EH (cell line): ENCODE measurements around the gene C1orf52.

Source experiments
- DNase-seq: peaks from one replicate; pipeline ENCODE4 v3.0.0-alpha.2; 2015; ENCODE audit warnings: low read depth

C1orf52 gene

GRCh38 chr1:85259118-85259911, at the start of gene C1orf52:
C1orf52 (minus strand) TSS chr1:85259662; CDS start chr1:85259633, 29 bp downstream.
- DNase-seq, result peak; percentile 90

- no peak for DNase-seq
These were observed 49.4 kb upstream of the C1orf52 start for GRCh38 chr1:85308833-85309350.

- peak; percentile 87 for DNase-seq
These were observed 48.7 kb upstream of the C1orf52 start for GRCh38 chr1:85307987-85308832.

- no peak for DNase-seq
These were observed 46.8 kb upstream of the C1orf52 start for GRCh38 chr1:85306236-85306635.

DNA sequence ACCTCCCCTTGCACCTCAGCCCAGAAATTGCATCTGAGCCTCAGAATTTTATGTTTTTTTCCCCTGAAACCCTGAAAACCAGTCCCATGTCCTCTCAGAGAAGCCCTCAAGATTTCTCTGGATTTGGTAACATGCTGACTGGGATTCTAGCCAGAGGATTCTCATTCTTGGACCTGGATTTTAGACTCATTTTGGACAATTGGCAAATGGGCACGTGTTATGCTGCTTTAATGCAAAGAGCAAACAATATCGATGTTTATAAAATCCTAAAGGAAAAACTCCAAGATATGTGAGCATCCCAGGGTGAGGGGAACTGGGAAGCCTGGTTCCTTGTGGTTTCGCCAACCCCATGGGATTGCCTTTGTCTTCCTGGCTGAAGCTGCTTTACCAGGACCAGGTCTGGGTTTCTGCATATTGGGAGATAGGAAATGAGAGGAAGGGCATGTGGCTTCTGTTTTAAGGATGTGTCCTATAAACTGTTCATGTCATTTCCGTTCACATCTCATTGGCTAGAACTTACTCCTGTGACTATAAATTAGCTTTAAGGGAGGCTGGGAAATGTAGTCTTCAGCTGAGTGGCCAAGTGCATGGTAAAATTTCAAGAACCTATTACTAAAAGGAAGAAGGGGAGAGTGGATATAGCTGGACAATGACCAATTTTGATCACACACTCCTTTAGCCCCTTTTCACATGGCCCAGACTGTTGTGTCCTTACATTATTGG, 44.1 kb upstream of the C1orf52 start:
- no peak for DNase-seq

DNA sequence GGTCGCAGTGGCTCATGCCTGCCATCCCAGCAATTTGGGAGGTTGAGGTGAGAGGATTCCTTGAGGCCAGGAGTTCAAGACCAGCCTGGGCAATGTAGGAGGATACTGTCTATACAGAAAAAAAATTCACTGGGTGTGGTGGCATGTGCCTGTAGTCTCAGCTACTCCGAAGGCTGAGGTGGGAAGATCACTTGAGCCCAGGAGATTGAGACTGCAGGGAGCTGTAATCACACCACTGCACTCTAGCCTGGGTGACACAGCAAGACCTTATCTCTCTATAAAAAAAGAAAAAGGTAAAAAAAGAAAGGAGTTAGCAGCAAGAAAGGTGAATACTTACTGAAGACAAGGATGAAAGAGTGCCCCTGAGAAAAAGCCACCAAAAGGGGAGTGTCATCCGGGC, 40.7 kb upstream of the C1orf52 start:
- DNase-seq, result no peak

- DNase-seq, result peak; percentile 99
These were observed 38.6 kb upstream of the C1orf52 start for GRCh38 chr1:85297855-85298629.

GRCh38 chr1:85297538-85297854, 38.0 kb upstream of the C1orf52 start:
- DNase-seq, result no peak

GRCh38 chr1:85296980-85297379, 37.5 kb upstream of the C1orf52 start:
- DNase-seq, result peak; percentile 76

DNA sequence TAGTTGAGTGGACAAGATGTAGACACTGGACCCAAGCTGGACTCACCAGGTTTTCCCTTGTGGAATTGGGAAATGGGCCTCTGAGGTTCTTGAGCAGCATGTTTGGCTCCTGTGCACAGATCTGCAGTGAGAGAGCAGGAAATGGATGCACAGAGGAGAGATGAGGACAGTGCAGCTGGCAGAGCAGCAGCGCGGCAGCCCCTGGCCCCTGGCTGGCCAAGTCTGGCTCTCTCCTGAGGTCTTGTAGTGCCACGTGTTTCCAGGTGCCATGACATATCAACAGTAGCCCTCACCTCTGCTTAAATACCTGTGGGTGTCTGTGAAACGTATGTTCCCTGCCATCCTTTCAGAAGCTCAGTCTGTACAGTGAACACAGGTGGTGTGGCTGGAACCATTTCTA, 36.2 kb upstream of the C1orf52 start:
- no peak for DNase-seq

- peak; percentile 46 for DNase-seq
These were observed 35.6 kb upstream of the C1orf52 start for GRCh38 chr1:85295006-85295431.

DNA sequence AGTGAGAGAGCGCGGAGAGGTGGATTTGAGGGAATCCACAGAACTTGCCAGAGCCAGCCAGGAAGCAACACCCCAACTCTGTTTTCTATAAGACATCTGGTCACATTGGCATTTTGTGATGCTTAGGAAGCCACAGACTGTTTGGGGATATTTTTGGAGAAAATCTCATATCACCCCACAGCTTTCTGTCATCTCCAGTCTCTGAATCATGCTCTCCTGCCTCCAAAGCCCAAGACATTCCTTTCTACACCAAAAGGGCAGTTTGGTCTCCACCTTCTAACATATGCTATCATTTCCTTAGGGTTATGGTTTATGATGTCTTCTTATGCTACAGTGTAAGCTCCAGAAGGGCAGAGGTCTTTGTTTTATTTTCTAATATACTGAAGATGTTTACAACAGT, 31.4 kb upstream of the C1orf52 start:
- peak; percentile 70 for DNase-seq

DNA sequence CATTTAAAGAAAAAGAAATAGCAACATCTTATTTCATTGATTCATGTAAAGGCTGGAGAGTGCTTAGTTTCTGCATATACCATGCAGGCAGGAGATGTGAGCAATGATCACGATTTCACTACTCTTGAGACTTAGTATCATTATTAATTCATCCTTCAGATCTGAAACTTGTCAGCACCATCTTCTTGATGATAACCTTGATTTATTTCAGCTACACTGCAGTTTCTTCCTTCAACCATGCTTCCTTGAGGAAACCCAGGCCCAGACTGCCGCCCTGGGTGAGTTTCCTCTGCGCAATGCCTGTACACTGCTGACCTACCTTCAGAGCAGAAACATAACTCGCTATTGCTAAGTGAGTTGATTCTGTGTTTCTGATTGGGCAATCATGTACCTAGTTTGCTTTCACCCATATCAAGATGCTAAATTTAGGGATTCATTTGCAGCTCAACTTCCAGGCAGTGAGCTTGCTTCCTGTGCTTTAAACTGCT, 30.4 kb upstream of the C1orf52 start:
- no peak for DNase-seq

DNA sequence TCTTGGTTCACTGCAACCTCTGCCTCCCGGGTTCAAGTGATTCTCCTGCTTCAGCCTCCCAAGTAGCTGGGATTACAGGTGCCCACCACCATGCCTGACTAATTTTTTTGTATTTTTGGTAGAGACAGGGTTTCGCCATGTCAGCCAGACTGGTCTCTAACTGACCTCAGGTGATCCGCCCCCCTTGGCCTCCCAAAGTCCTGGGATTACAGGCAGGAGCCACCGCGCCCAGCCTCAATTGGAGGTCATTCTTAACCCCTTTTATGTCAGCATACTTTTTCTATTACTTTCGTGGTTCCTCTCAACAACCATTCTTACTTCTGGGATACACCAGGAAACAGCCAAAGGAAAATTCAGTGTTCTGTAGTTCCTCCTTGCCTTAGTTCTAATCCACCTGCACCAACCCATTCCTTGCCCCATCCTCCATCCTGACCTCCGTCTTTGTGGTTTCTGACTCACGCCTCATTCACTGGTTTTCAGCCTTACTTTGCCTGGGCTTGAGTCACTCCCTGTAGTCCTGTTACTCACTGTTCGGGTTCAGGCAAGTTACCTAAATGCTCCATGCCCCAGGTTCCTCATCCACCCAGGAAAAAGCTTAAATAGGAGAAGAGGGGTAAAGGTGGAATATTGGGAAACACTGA, 29.9 kb upstream of the C1orf52 start:
- DNase-seq, result peak; percentile 90

DNA sequence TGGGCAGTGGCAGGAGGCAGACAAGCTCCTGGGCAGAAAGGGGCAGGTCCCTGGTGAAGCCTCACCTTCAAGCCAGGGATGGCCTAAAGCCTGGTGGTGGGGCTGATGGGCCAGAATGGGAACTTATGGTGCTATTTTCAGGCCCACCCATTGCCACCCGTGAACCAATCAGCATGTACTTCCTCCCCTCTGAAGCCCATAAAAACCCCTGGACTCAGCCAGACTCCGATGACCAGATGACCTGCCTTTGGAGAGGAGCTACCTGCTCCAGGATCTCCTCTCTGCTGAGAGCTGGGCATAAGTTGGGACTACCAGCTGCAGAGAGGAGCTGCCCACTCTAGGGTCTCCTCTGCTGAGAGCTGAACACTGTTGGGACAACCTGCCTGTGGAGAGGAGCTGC, 24.7 kb upstream of the C1orf52 start:
- no peak for DNase-seq

DNA sequence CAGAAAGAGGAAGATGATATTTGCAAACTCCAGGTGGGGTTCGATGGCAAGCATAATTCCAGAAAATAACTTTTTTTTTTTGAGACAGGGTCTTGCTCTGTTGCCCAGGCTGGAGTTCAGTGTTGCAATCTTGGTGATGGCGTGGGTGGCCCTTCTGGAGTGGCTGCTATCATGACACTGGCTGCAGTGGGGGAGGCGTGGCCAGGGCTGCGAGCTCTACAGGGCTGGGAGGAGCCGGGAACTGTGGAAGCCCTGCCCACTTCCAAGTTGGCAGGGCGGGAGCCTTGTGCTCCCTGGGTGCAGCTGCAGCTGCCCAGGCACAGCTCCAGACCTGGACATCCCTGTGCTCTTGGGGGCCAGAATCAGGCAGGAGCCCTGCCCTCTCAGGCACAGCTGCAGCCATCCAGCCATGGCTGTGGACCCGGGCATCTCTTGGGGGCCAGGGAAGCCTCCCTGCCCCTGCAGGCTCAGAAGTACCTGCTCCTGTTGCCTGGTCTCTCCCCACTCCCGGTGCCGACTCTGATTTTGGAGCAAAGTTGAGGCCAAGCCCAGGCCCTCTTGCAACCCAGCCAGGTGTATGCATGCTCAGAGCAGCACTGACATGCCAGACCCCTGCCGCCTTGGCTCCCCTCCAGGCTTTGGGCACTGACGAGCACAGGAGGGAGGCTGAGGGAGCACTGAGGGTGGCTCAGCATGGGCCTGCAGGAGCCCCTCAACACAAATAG, 24.2 kb upstream of the C1orf52 start:
- DNase-seq, result peak; percentile 26

GRCh38 chr1:85282424-85282823, 23.0 kb upstream of the C1orf52 start:
- no peak for DNase-seq

DNA sequence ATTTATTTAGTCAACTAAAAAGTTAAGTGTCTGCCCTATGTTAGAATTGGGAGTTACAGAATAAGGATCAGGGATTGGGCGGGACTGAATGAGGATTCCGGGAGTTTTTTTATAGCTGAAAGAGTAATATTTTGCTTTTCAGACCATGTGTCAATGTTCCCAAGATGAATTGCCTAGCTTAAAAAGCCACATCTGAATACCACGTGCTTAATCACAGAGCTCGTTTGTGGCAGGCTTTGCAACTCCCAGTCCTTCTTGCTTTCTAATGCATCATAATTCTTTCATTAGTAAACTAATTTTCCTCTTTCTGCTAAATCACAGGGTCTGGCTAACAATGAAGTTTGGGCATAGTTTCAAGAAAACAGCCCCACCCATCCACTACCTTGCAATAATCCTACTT, 21.2 kb upstream of the C1orf52 start:
- DNase-seq, result no peak

DNA sequence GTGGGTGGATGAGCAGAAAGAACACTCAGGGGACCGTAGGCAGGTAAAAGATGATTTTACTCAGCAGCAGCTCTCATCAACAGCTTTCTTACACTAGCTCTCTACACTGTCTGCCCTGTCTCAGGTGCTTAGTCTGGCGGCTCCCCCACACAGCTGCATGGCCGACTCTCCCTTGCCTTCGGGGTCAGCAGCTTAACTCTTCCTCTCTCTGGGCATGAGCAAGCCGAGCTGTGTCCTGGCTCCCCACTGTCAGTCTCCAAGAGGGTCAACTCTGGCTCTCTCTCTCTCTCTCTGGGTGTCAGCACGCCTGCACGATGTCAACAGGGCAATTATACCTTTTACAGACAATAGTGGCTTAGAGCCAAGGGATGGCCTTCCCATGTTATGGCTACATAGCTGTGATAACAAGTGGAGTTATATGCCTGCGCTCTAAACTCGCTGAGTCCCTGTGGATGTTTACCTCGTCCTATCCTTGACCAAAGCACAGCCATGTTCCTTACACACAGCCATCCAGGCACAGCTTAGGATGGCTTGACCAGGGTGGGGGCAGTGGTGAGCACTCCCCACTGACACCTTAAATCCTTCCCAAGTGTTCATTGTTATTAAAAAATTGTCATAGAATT, 20.1 kb upstream of the C1orf52 start:
- DNase-seq, result no peak

DNA sequence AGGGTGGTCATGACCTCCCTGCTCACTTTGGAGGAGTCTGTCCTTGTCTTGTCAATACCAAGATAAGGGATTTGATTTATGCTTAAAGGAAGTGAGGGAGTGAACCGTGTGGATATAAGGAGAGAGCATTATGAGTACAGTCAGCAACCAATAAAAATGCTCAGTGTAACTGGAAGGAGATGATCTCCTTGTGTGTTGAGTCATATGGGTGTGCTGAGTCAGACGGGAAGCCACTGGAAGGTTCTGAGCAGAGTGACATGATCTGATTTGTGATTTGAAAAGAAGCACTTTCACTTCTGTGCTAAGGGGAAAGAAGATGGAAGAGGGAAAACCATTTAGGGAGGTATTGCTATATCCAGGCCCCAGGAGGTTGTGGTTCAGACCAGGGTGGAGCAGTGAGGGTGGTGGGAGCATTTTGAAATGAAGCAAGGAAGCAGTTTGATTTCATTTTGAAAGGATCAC, 19.4 kb upstream of the C1orf52 start:
- DNase-seq, result peak; percentile 96
